ENCODE results near the gene GOLPH3. TPM values are rescaled to one million over a fixed set of nuclear protein-coding genes. Genes with fewer than 3 reads are reported as not detected.

GOLPH3 gene
- total RNA-seq, 1 donor from 2014 or later, result 112 TPM

- H3K4me1 ChIP-seq, result peaks cover 25% of the 10 kb centered on the region
- ATAC-seq, result no peak
- no peaks in the 10 kb centered on the region for H3K36me3 ChIP-seq
- H3K4me3 ChIP-seq, result no peak overlapping the region
- TF ChIP-seq, protein P1, sequence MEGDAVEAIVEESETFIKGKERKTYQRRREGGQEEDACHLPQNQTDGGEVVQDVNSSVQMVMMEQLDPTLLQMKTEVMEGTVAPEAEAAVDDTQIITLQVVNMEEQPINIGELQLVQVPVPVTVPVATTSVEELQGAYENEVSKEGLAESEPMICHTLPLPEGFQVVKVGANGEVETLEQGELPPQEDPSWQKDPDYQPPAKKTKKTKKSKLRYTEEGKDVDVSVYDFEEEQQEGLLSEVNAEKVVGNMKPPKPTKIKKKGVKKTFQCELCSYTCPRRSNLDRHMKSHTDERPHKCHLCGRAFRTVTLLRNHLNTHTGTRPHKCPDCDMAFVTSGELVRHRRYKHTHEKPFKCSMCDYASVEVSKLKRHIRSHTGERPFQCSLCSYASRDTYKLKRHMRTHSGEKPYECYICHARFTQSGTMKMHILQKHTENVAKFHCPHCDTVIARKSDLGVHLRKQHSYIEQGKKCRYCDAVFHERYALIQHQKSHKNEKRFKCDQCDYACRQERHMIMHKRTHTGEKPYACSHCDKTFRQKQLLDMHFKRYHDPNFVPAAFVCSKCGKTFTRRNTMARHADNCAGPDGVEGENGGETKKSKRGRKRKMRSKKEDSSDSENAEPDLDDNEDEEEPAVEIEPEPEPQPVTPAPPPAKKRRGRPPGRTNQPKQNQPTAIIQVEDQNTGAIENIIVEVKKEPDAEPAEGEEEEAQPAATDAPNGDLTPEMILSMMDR (IDR thresholded peaks at IDR 0.05), result no peak
- no peak for DNase-seq
- intact Hi-C loops (cut with DNase I), result no loop called here
- H3K27me3 ChIP-seq, result no peaks in the 10 kb centered on the region
- no peak overlapping the region for H3K27ac ChIP-seq
- no peaks in the 10 kb centered on the region for H3K9me3 ChIP-seq
Observed at GRCh38 chr5:32197032-32197431, 22.9 kb upstream of the GOLPH3 start.

- Histone ChIP-seq H3K9me3 (no peaks in the 10 kb centered on the region), H3K36me3 (no peaks in the 10 kb centered on the region), H3K27ac (no peak overlapping the region), H3K4me1 (peaks cover 15% of the 10 kb centered on the region), H3K27me3 (no peaks in the 10 kb centered on the region), H3K4me3 (no peak overlapping the region)
- ATAC-seq (peak; percentile 49), DNase-seq (no peak)
- TF ChIP-seq, protein P1 (IDR thresholded peaks at IDR 0.05), result no peak
- intact Hi-C loops (cut with DNase I), result no loop called here
Observed at GRCh38 chr5:32195265-32195664, 21.1 kb upstream of the GOLPH3 start.

DNA sequence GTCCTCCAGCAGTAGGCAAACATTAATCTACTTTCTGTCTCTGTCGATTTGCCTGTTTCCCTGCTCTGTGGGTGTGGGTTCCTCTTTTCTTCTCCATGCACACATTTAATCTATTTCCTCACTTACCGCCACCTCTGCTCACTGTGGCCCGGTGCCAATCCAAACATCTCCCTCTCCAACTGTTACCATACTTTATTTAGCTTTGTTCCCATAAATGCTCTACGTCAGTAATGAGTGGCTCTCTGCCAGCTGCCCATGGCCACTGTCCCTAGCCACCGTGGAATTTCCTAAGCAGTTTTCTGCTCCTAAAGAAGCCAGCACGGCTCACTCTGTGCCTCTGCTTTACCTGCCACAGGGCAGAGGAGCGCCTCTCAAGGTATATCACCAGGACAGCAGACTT, 19.5 kb upstream of the GOLPH3 start:
- peak overlapping the region; percentile 45 for H3K27ac ChIP-seq
- ATAC-seq, result peak; percentile 92

GRCh38 chr5:32190095-32190494, 16.0 kb upstream of the GOLPH3 start:
- peak; percentile 31 for ATAC-seq
- H3K27me3 ChIP-seq, result no peaks in the 10 kb centered on the region
- intact Hi-C loops (cut with DNase I), result no loop called here
- no peak overlapping the region for H3K27ac ChIP-seq
- no peaks in the 10 kb centered on the region for H3K36me3 ChIP-seq
- no peak overlapping the region for H3K4me3 ChIP-seq
- no peak for DNase-seq
- peaks cover 7% of the 10 kb centered on the region for H3K9me3 ChIP-seq
- TF ChIP-seq, protein P1 (IDR thresholded peaks at IDR 0.05), result no peak
- H3K4me1 ChIP-seq, result peaks cover 15% of the 10 kb centered on the region

More for the DNA sequence above, 19.5 kb upstream of the GOLPH3 start:
- H3K36me3 ChIP-seq, result no peaks in the 10 kb centered on the region
- H3K4me3 ChIP-seq, result peak overlapping the region; percentile 1
- peak; percentile 90 for DNase-seq
- H3K9me3 ChIP-seq, result no peaks in the 10 kb centered on the region
- no peaks in the 10 kb centered on the region for H3K27me3 ChIP-seq
- TF ChIP-seq, protein P1 (IDR thresholded peaks at IDR 0.05), result no peak
- intact Hi-C loops (cut with DNase I), result no loop called here
- H3K4me1 ChIP-seq, result peaks cover 15% of the 10 kb centered on the region

DNA sequence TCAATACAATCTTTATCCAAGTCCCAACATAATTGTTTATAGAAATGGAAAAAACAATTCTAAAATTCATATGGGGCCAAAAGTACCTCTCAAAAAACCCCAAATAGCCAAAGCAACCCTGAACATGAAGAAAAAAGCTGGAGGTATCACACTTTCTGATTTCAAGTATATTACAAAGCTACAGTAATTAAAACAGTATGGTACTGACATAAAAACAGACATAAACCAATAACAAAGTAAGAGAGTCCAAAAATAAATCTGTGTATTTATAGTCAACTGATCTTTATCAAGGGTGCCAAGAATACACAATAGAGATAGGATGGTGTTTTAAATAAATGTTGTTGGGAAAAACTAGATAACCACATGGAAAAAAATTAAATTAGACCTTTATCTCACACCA, 13.6 kb upstream of the GOLPH3 start:
- Histone ChIP-seq H3K4me3 (no peak overlapping the region), H3K36me3 (no peaks in the 10 kb centered on the region), H3K4me1 (no peaks in the 10 kb centered on the region), H3K27me3 (no peaks in the 10 kb centered on the region), H3K27ac (no peak overlapping the region), H3K9me3 (peaks cover 7% of the 10 kb centered on the region)
- no peak for DNase-seq
- TF ChIP-seq, protein P1 (IDR thresholded peaks at IDR 0.05), result no peak
- no peak for ATAC-seq
- intact Hi-C loops (cut with DNase I), result no loop called here

GRCh38 chr5:32182463-32183063, 8.4 kb upstream of the GOLPH3 start:
- TF ChIP-seq, protein P1 (IDR thresholded peaks at IDR 0.05), result no peak
- intact Hi-C loops (cut with DNase I), result no loop called here
- DNase-seq, result no peak
- H3K27ac ChIP-seq, result no peak overlapping the region
- H3K27me3 ChIP-seq, result no peaks in the 10 kb centered on the region
- no peaks in the 10 kb centered on the region for H3K36me3 ChIP-seq
- ATAC-seq, result peak; percentile 26
- no peaks in the 10 kb centered on the region for H3K9me3 ChIP-seq
- H3K4me3 ChIP-seq, result no peak overlapping the region
- no peaks in the 10 kb centered on the region for H3K4me1 ChIP-seq
